MM.1S (cell line): ENCODE measurements around the gene USP49.

Source experiments
- DNase-seq: peaks from one replicate; pipeline ENCODE4 v3.0.0-alpha.2; 2015
- H2AFZ ChIP-seq: fragments of 300-600 bp; sonication (generic); 2 replicates; pipeline ENCODE4 v1.6.0; 2016; ENCODE audit warnings: antibody characterized with exemption, low read length
- H3F3A ChIP-seq: fragments of 300-600 bp; sonication (generic); 2 replicates; pipeline ENCODE4 v1.6.1; 2016; ENCODE audit warnings: mild to moderate bottlenecking, antibody characterized with exemption, low read length, moderate library complexity, mixed read lengths; ENCODE audit not compliant: insufficient read depth
- H3K27ac ChIP-seq: fragments of 300-600 bp; sonication (generic); 2 replicates; pipeline ENCODE4 v1.5.1; 2016; ENCODE audit warnings: mild to moderate bottlenecking, low read length
- H3K27me3 ChIP-seq: fragments of 300-600 bp; sonication (generic); replicated peaks from 2 replicates; pipeline ENCODE4 v1.6.0; 2016; ENCODE audit warnings: low read length; ENCODE audit not compliant: insufficient read depth
- H3K36me3 ChIP-seq: fragments of 300-600 bp; sonication (generic); replicated peaks from 2 replicates; pipeline ENCODE4 v1.6.1; 2016; ENCODE audit warnings: mild to moderate bottlenecking, low read length, mixed read lengths; ENCODE audit not compliant: insufficient read depth
- H3K4me1 ChIP-seq: fragments of 300-600 bp; sonication (generic); 2 replicates; pipeline ENCODE4 v1.6.1; 2016; ENCODE audit warnings: low read length, mixed read lengths
- H3K4me2 ChIP-seq: fragments of 300-600 bp; sonication (generic); 2 replicates; pipeline ENCODE4 v1.6.0; 2016; ENCODE audit warnings: low read depth, low read length
- H3K4me3 ChIP-seq: fragments of 300-600 bp; sonication (generic); 2 replicates; pipeline ENCODE4 v1.5.1; 2016; ENCODE audit warnings: low read length, mixed read lengths
- H3K79me2 ChIP-seq: fragments of 300-600 bp; sonication (generic); 2 replicates; pipeline ENCODE4 v1.6.1; 2016; ENCODE audit warnings: mixed run types, low read length, mixed read lengths
- H3K9ac ChIP-seq: fragments of 300-600 bp; sonication (generic); 2 replicates; pipeline ENCODE4 v1.6.1; 2016; ENCODE audit warnings: low read length, mixed read lengths
- H3K9me2 ChIP-seq: fragments of 300-600 bp; sonication (generic); replicated peaks from 2 replicates; pipeline ENCODE4 v1.6.1; 2016; ENCODE audit warnings: mild to moderate bottlenecking, low read length, mixed read lengths; ENCODE audit not compliant: insufficient read depth
- H3K9me3 ChIP-seq: fragments of 300-600 bp; sonication (generic); replicated peaks from 2 replicates; pipeline ENCODE4 v1.6.1; 2016; ENCODE audit warnings: mild to moderate bottlenecking, low read length, mixed read lengths; ENCODE audit not compliant: insufficient read depth
- H4K20me1 ChIP-seq: fragments of 300-600 bp; sonication (generic); 2 replicates; pipeline ENCODE4 v1.6.1; 2016; ENCODE audit warnings: mild to moderate bottlenecking, low read length, moderate library complexity, mixed read lengths; ENCODE audit not compliant: insufficient read depth
- EZH2 ChIP-seq: fragments of 300-600 bp; sonication (generic); optimal IDR thresholded peaks from 2 replicates; pipeline ENCODE3; 2017; ENCODE audit warnings: low read depth, mild to moderate bottlenecking, antibody characterized with exemption, low read length, mixed read lengths
- EZH2phosphoT487 ChIP-seq: fragments of 300-600 bp; sonication (generic); IDR thresholded peaks from 2 replicates; pipeline ENCODE4 v1.6.1; 2018; ENCODE audit warnings: antibody characterized with exemption, low read length
- TF ChIP-seq, protein P1 (sequence below): fragments of 300-600 bp; sonication (generic); IDR thresholded peaks from 2 replicates; pipeline ENCODE4 v1.5.1; 2016; ENCODE audit warnings: antibody characterized with exemption, low read length, mixed read lengths

Gene USP49

DNA sequence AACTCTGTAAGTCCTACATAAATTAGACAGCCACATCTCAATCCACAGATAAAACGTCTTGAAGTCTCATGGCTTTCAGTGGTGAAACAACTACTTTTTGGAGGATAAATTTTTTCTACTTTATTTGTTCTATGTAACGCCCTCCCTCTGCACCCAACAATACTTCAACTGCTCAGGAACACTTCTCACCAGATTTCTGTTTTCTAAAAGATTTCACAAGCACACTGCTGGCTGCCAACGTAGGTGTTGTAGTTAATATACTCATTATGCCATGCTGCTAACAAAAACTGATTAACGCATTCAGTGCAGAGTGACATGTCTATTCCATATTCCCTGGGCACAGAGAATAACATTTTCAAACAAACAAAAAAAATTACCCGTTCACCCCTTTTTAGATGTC lies 10.2 kb downstream of the USP49 start:
- H3K36me3 ChIP-seq, result no peaks in the 10 kb centered on the region; the same call in 1 of the 2 replicates
- no peaks in the 10 kb centered on the region for H3K9me3 ChIP-seq
- no peak overlapping the region; the same call in 1 of the 2 replicates for H3K27ac ChIP-seq
- no peaks in the 10 kb centered on the region for H3K9me2 ChIP-seq
- TF ChIP-seq EZH2, result no peak
- TF ChIP-seq, protein P1, sequence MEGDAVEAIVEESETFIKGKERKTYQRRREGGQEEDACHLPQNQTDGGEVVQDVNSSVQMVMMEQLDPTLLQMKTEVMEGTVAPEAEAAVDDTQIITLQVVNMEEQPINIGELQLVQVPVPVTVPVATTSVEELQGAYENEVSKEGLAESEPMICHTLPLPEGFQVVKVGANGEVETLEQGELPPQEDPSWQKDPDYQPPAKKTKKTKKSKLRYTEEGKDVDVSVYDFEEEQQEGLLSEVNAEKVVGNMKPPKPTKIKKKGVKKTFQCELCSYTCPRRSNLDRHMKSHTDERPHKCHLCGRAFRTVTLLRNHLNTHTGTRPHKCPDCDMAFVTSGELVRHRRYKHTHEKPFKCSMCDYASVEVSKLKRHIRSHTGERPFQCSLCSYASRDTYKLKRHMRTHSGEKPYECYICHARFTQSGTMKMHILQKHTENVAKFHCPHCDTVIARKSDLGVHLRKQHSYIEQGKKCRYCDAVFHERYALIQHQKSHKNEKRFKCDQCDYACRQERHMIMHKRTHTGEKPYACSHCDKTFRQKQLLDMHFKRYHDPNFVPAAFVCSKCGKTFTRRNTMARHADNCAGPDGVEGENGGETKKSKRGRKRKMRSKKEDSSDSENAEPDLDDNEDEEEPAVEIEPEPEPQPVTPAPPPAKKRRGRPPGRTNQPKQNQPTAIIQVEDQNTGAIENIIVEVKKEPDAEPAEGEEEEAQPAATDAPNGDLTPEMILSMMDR, result no peak
- TF ChIP-seq EZH2phosphoT487, result no peak
- H4K20me1 ChIP-seq, result no peaks in the 10 kb centered on the region
- peaks cover 17% of the 10 kb centered on the region for H3K79me2 ChIP-seq
- H3K4me2 ChIP-seq, result no peak overlapping the region
- no peak overlapping the region for H3K4me3 ChIP-seq
- H3K27me3 ChIP-seq, result no peaks in the 10 kb centered on the region
- DNase-seq, result no peak
- H3F3A ChIP-seq, result no peaks in the 10 kb centered on the region
- no peak overlapping the region for H2AFZ ChIP-seq
- H3K9ac ChIP-seq, result no peak overlapping the region
- 0 out of 2 replicates have a peak, but pooled peaks cover 4% of the 10 kb centered on the region for H3K4me1 ChIP-seq

GRCh38 chr6:41881506-41881905 lies 13.7 kb downstream of the USP49 start:
- Histone ChIP-seq H3K9me3 (no peaks in the 10 kb centered on the region), H3K36me3 (no peaks in the 10 kb centered on the region; the same call in 1 of the 2 replicates), H3K27me3 (no peaks in the 10 kb centered on the region), H3F3A (no peaks in the 10 kb centered on the region), H3K9me2 (no peaks in the 10 kb centered on the region), H4K20me1 (no peaks in the 10 kb centered on the region), H2AFZ (no peak overlapping the region), H3K27ac (no peak overlapping the region), H3K4me1 (peaks cover 13% of the 10 kb centered on the region; the same call in 1 of the 2 replicates), H3K4me3 (no peak overlapping the region), H3K4me2 (no peak overlapping the region), H3K9ac (no peak overlapping the region), H3K79me2 (peaks cover 6% of the 10 kb centered on the region; the same call in 1 of the 2 replicates)
- DNase-seq, result no peak
- TF ChIP-seq, protein P1, result no peak
- TF ChIP-seq EZH2, result no peak
- TF ChIP-seq EZH2phosphoT487, result no peak

GRCh38 chr6:41878961-41879405 lies 16.2 kb downstream of the USP49 start:
- DNase-seq, result no peak
- Histone ChIP-seq H3K36me3 (no peaks in the 10 kb centered on the region), H3F3A (no peaks in the 10 kb centered on the region), H3K9me3 (no peaks in the 10 kb centered on the region), H3K79me2 (0 out of 2 replicates have a peak, but pooled peaks cover 9% of the 10 kb centered on the region), H3K27ac (no peak overlapping the region), H3K9ac (no peak overlapping the region), H3K9me2 (no peaks in the 10 kb centered on the region), H4K20me1 (no peaks in the 10 kb centered on the region), H3K4me3 (no peak overlapping the region), H3K4me2 (no peak overlapping the region), H2AFZ (no peak overlapping the region), H3K4me1 (peaks cover 13% of the 10 kb centered on the region; the same call in 1 of the 2 replicates), H3K27me3 (no peaks in the 10 kb centered on the region)
- no peak for TF ChIP-seq EZH2phosphoT487
- TF ChIP-seq EZH2, result no peak
- TF ChIP-seq, protein P1, result no peak
